RWPE2 (cell line): ENCODE measurements around the gene SORCS1.

Source experiments
- ATAC-seq: fragments of 200-7000 bp; cut with Tn5 transposase; 3 replicates; pipeline ENCODE4 v1.9.1; 2021; ENCODE audit warnings: low read depth
- DNase-seq: peaks from one replicate; pipeline ENCODE4 v3.0.0-alpha.2; 2020; ENCODE audit warnings: low spot score
- H3K27ac ChIP-seq: fragments of 450-650 bp; 2 replicates; pipeline ENCODE4 v1.5.1; 2017; ENCODE audit warnings: mild to moderate bottlenecking; ENCODE audit not compliant: poor library complexity, severe bottlenecking
- H3K27me3 ChIP-seq: fragments of 250-450 bp; sonication (Bioruptor Pico); 2 replicates; pipeline ENCODE4 v1.5.1; 2021; ENCODE audit warnings: mild to moderate bottlenecking, moderate library complexity; ENCODE audit not compliant: insufficient read depth, poor library complexity, severe bottlenecking
- H3K36me3 ChIP-seq: fragments of 250-450 bp; sonication (Bioruptor Pico); 2 replicates; pipeline ENCODE4 v1.5.1; 2020; ENCODE audit warnings: low read depth, mild to moderate bottlenecking, moderate library complexity
- H3K4me1 ChIP-seq: fragments of 250-450 bp; sonication (Bioruptor Pico); 2 replicates; pipeline ENCODE4 v1.5.1; 2021; ENCODE audit warnings: mild to moderate bottlenecking, moderate library complexity; ENCODE audit not compliant: insufficient read depth, poor library complexity, severe bottlenecking
- H3K4me3 ChIP-seq: fragments of 250-450 bp; sonication (Bioruptor Pico); 2 replicates; pipeline ENCODE4 v1.5.1; 2021; ENCODE audit warnings: mild to moderate bottlenecking, moderate library complexity; ENCODE audit not compliant: severe bottlenecking
- H3K9me3 ChIP-seq: fragments of 250-450 bp; sonication (Bioruptor Pico); 2 replicates; pipeline ENCODE4 v1.5.1; 2021; ENCODE audit warnings: mild to moderate bottlenecking, moderate library complexity; ENCODE audit not compliant: severe bottlenecking
- CTCF ChIP-seq: fragments of 450-650 bp; IDR thresholded peaks from one replicate; pipeline ENCODE4 v1.5.1; 2017; ENCODE audit warnings: mild to moderate bottlenecking, moderate library complexity; ENCODE audit not compliant: poor library complexity, severe bottlenecking

The SORCS1 gene

GRCh38 chr10:106820579-106820978 is 343.9 kb downstream of the SORCS1 start:
- no peaks in the 10 kb centered on the region for H3K4me1 ChIP-seq
- no peaks in the 10 kb centered on the region for H3K36me3 ChIP-seq
- H3K4me3 ChIP-seq = no peak overlapping the region
- H3K9me3 ChIP-seq = no peaks in the 10 kb centered on the region
- no peak overlapping the region for H3K27ac ChIP-seq
- DNase-seq (no peak), ATAC-seq (no peak)
- no peak for TF ChIP-seq CTCF
- no peaks in the 10 kb centered on the region for H3K27me3 ChIP-seq

GRCh38 chr10:106819490-106819889 is 345.0 kb downstream of the SORCS1 start:
- H3K27me3 ChIP-seq = no peaks in the 10 kb centered on the region
- H3K36me3 ChIP-seq = no peaks in the 10 kb centered on the region
- no peaks in the 10 kb centered on the region for H3K4me1 ChIP-seq
- H3K4me3 ChIP-seq = no peak overlapping the region
- no peak for DNase-seq
- no peak for TF ChIP-seq CTCF
- no peak overlapping the region for H3K27ac ChIP-seq
- ATAC-seq = no peak
- H3K9me3 ChIP-seq = no peaks in the 10 kb centered on the region

DNA sequence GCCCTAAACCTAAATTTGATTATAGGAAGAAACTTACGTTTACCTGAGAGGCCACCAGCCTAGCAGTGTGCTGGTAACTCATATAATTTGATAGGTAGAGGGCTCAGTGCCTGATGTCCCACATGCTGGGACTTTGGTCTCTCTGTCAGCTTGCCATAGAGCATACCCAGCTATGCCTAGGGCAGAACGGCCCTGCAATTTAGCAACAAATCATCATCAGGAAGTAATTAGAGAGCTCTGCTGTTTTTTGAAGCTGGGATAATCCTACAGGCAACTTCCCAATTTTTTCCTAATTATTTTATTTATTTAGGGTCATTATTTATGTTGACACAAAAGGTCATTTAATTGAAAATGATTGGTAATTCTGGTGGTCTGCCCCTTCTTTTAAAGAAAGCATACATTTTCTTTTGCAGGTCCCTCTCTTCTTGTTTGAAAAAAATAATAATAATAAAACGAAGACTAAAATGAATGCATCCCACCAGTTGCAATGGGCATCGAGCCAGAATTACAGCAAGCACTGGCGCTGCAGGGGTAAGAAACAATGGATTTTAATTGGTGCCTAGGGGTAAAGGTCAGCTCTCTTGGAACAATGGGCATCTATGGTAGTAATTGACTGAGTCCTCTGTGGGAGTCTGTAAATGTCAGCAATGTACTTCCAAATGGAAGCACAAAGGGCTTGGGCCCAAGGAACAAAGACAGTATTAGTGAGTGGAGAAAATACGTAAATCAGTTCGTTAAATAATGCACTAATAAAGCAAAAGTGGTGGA is 348.0 kb downstream of the SORCS1 start:
- Histone ChIP-seq H3K4me1 (no peaks in the 10 kb centered on the region), H3K4me3 (no peak overlapping the region), H3K36me3 (no peaks in the 10 kb centered on the region), H3K9me3 (no peaks in the 10 kb centered on the region), H3K27ac (no peak overlapping the region), H3K27me3 (no peaks in the 10 kb centered on the region)
- DNase-seq (no peak), ATAC-seq (no peak)
- no peak for TF ChIP-seq CTCF

GRCh38 chr10:106815427-106816043 is 349.0 kb downstream of the SORCS1 start:
- H3K4me1 ChIP-seq = no peaks in the 10 kb centered on the region
- no peaks in the 10 kb centered on the region for H3K36me3 ChIP-seq
- no peak overlapping the region for H3K4me3 ChIP-seq
- H3K27me3 ChIP-seq = no peaks in the 10 kb centered on the region
- no peaks in the 10 kb centered on the region for H3K9me3 ChIP-seq
- TF ChIP-seq CTCF = no peak
- ATAC-seq = no peak
- no peak for DNase-seq
- no peak overlapping the region for H3K27ac ChIP-seq
